H1 (cell line): ENCODE measurements around the gene PLAAT2. TPM values are rescaled to one million over a fixed set of nuclear protein-coding genes. Genes with fewer than 3 reads are reported as not detected.

ENCODE experiments used
- EGR1 ChIP-seq: IDR thresholded peaks from 2 replicates; pipeline ENCODE4 v1.6.1; 2011; ENCODE audit warnings: low read depth, low read length, borderline replicate concordance
- EP300 ChIP-seq, 2 experiments: IDR thresholded peaks; 1 replicate in 1 of 2; 2 replicates in 1 of 2; pipeline ENCODE4 v1.6.1; 2011 to 2012; ENCODE audit warnings: low read depth in 2 of 2, low read length in 2 of 2, mild to moderate bottlenecking in 2 of 2, borderline replicate concordance in 1 of 2, inconsistent platforms in 1 of 2, moderate library complexity in 1 of 2
- HDAC6 ChIP-seq: IDR thresholded peaks from one replicate; pipeline ENCODE4 v1.7.1; 2012; ENCODE audit warnings: low read depth, mild to moderate bottlenecking, inconsistent platforms, low read length, moderate library complexity
- KDM5A ChIP-seq: fragments of 200-600 bp; IDR thresholded peaks from 2 replicates; pipeline ENCODE4 v1.7.1; 2012; ENCODE audit warnings: mild to moderate bottlenecking, low read length, inconsistent platforms, mixed read lengths
- POLR2A ChIP-seq, 2 experiments: IDR thresholded peaks; 1 replicate in 1 of 2; 2 replicates in 1 of 2; pipeline ENCODE4 v1.6.1; 2011; ENCODE audit warnings: low read depth in 2 of 2, low read length in 2 of 2, mild to moderate bottlenecking in 2 of 2; ENCODE audit errors: control extremely low read depth in 1 of 2
- SIX5 ChIP-seq: IDR thresholded peaks from 2 replicates; pipeline ENCODE4 v1.6.1; 2011; ENCODE audit warnings: mild to moderate bottlenecking, low read depth, low read length
- SP1 ChIP-seq: IDR thresholded peaks from 2 replicates; pipeline ENCODE4 v1.6.1; 2011; ENCODE audit warnings: low read depth, low read length
- SP2 ChIP-seq: IDR thresholded peaks from 2 replicates; pipeline ENCODE4 v1.6.1; 2012; ENCODE audit warnings: mild to moderate bottlenecking, low read length, inconsistent platforms
- TCF12 ChIP-seq: IDR thresholded peaks from 2 replicates; pipeline ENCODE4 v1.6.1; 2011; ENCODE audit warnings: low read depth, mild to moderate bottlenecking, low read length
- TEAD4 ChIP-seq: IDR thresholded peaks from 2 replicates; pipeline ENCODE4 v1.6.1; 2012; ENCODE audit warnings: low read depth, low read length, inconsistent platforms, mixed read lengths
- polyA plus RNA-seq, 7 experiments: library from polyadenylated mRNA; depleted of rRNA in 3 of 7; stranded (reverse) in 5 of 7; unstranded in 2 of 7; fragments of >200 nt in 5 of 7; fragments of 200-250 nt in 2 of 7; gene quantifications; 1 replicate in 5 of 7; 2 replicates in 1 of 7; 4 replicates in 1 of 7; pipeline versions ENCODE4 v1.2.1 to v1.2.3, GENCODE V29; 2011 to 2013; ENCODE audit warnings: missing spikeins in 2 of 7, mixed read lengths in 2 of 7
- total RNA-seq: library from RNA; stranded (reverse); fragmentation: NEBNext Ultra II Directional; extraction: Animal tissue kit (Norgen Biotek cat#: 25700); gene quantifications from 2 replicates; pipeline ENCODE4 v1.2.1, GENCODE V29; 2021
- TF ChIP-seq, protein P1 (sequence below): fragments of 300-600 bp; sonication (generic); IDR thresholded peaks from 2 replicates; pipeline ENCODE4 v1.7.1; 2012; ENCODE audit warnings: low read length, moderate library complexity, mild to moderate bottlenecking, inconsistent platforms; ENCODE audit not compliant: insufficient replicate concordance

PLAAT2 gene
- total and polyA plus RNA-seq, 2 of the 8 experiments (the other 6 are each of a cell fraction or from before 2014, with no cell fraction given): 0.39 TPM; not detected in 1

DNA sequence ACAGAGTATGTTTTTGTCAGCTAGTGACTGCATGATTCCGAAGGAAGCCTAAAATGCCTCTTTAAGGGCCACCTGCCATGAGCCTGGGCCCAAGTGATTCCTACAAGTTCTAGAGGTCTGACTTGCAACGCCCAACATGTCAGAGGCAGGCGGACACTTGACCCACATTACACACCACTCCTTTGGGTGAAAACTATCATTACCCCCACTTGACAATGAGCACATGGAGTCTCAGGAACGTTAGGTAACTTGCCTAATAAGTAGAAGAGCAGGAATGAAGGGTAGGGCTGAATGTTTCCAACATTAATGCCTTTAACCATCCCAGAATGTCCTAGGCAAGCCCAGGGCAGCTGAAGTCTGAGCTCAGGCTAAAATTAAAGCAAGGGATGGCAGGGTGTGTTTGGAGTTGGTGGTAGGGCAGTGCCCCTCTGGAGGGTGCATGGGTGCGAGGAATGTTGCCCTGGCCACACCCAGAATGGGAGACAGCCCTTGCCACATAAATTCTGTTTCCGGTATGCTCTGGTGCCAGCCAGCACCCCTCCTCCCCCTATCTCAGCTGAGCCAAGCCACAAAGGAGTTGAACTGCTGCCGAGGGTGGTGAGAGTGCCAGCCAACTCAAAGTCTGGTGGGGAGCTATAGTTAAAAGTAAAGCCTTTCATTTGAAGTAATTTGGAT, 2.5 kb downstream of the PLAAT2 start (continued):
- TF ChIP-seq, protein P1, sequence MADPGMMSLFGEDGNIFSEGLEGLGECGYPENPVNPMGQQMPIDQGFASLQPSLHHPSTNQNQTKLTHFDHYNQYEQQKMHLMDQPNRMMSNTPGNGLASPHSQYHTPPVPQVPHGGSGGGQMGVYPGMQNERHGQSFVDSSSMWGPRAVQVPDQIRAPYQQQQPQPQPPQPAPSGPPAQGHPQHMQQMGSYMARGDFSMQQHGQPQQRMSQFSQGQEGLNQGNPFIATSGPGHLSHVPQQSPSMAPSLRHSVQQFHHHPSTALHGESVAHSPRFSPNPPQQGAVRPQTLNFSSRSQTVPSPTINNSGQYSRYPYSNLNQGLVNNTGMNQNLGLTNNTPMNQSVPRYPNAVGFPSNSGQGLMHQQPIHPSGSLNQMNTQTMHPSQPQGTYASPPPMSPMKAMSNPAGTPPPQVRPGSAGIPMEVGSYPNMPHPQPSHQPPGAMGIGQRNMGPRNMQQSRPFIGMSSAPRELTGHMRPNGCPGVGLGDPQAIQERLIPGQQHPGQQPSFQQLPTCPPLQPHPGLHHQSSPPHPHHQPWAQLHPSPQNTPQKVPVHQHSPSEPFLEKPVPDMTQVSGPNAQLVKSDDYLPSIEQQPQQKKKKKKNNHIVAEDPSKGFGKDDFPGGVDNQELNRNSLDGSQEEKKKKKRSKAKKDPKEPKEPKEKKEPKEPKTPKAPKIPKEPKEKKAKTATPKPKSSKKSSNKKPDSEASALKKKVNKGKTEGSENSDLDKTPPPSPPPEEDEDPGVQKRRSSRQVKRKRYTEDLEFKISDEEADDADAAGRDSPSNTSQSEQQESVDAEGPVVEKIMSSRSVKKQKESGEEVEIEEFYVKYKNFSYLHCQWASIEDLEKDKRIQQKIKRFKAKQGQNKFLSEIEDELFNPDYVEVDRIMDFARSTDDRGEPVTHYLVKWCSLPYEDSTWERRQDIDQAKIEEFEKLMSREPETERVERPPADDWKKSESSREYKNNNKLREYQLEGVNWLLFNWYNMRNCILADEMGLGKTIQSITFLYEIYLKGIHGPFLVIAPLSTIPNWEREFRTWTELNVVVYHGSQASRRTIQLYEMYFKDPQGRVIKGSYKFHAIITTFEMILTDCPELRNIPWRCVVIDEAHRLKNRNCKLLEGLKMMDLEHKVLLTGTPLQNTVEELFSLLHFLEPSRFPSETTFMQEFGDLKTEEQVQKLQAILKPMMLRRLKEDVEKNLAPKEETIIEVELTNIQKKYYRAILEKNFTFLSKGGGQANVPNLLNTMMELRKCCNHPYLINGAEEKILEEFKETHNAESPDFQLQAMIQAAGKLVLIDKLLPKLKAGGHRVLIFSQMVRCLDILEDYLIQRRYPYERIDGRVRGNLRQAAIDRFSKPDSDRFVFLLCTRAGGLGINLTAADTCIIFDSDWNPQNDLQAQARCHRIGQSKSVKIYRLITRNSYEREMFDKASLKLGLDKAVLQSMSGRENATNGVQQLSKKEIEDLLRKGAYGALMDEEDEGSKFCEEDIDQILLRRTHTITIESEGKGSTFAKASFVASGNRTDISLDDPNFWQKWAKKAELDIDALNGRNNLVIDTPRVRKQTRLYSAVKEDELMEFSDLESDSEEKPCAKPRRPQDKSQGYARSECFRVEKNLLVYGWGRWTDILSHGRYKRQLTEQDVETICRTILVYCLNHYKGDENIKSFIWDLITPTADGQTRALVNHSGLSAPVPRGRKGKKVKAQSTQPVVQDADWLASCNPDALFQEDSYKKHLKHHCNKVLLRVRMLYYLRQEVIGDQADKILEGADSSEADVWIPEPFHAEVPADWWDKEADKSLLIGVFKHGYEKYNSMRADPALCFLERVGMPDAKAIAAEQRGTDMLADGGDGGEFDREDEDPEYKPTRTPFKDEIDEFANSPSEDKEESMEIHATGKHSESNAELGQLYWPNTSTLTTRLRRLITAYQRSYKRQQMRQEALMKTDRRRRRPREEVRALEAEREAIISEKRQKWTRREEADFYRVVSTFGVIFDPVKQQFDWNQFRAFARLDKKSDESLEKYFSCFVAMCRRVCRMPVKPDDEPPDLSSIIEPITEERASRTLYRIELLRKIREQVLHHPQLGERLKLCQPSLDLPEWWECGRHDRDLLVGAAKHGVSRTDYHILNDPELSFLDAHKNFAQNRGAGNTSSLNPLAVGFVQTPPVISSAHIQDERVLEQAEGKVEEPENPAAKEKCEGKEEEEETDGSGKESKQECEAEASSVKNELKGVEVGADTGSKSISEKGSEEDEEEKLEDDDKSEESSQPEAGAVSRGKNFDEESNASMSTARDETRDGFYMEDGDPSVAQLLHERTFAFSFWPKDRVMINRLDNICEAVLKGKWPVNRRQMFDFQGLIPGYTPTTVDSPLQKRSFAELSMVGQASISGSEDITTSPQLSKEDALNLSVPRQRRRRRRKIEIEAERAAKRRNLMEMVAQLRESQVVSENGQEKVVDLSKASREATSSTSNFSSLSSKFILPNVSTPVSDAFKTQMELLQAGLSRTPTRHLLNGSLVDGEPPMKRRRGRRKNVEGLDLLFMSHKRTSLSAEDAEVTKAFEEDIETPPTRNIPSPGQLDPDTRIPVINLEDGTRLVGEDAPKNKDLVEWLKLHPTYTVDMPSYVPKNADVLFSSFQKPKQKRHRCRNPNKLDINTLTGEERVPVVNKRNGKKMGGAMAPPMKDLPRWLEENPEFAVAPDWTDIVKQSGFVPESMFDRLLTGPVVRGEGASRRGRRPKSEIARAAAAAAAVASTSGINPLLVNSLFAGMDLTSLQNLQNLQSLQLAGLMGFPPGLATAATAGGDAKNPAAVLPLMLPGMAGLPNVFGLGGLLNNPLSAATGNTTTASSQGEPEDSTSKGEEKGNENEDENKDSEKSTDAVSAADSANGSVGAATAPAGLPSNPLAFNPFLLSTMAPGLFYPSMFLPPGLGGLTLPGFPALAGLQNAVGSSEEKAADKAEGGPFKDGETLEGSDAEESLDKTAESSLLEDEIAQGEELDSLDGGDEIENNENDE: no peak
- TF ChIP-seq TEAD4: no peak
- no peak for TF ChIP-seq SIX5
- no peak for TF ChIP-seq EGR1
- TF ChIP-seq EP300 (IDR thresholded peaks at IDR 0.05; ENCODE audit: borderline replicate concordance in 1 of 2, low read depth in 2 of 2, low read length in 2 of 2): no peak
- no peak for TF ChIP-seq POLR2A (IDR thresholded peaks at IDR 0.05; ENCODE audit: control extremely low read depth in 1 of 2, low read depth in 2 of 2, low read length in 2 of 2)
- TF ChIP-seq KDM5A: no peak
- no peak for TF ChIP-seq SP2
- TF ChIP-seq SP1: no peak
- no peak for TF ChIP-seq TCF12
- no peak for TF ChIP-seq HDAC6
- TF ChIP-seq, all 59 proteins: peak for 0
